GM23248 (cell line): ENCODE data around the gene SLC1A2.

Source experiments
- EZH2 ChIP-seq: fragments of 200-600 bp; sonication (generic); IDR thresholded peaks from 2 replicates; pipeline ENCODE4 v1.6.1; 2018; ENCODE audit warnings: antibody characterized with exemption, mild to moderate bottlenecking; ENCODE audit not compliant: insufficient read depth, poor library complexity, severe bottlenecking
- EZH2phosphoT487 ChIP-seq: fragments of 200-600 bp; sonication (generic); IDR thresholded peaks from 2 replicates; pipeline ENCODE4 v1.6.1; 2018; ENCODE audit warnings: antibody characterized with exemption, moderate library complexity, mild to moderate bottlenecking, low read depth; ENCODE audit not compliant: insufficient read depth

GRCh38 chr11:35225946-35226520, 193.3 kb downstream of the SLC1A2 start:
- TF ChIP-seq EZH2 (no peak), EZH2phosphoT487 (no peak)
